HEK293 (cell line): ENCODE measurements around the gene KSR1.

Experiments used
- IKZF3 ChIP-seq: fragments of 450-650 bp; IDR thresholded peaks from 2 replicates; pipeline ENCODE4 v1.5.0; 2018; ENCODE audit warnings: missing biosample characterization, mild to moderate bottlenecking, missing genetic modification characterization, moderate library complexity
- KLF10 ChIP-seq: fragments of 450-650 bp; IDR thresholded peaks from 2 replicates; pipeline ENCODE4 v1.5.1; 2018; ENCODE audit warnings: missing biosample characterization, mild to moderate bottlenecking, missing genetic modification characterization
- OVOL3 ChIP-seq: fragments of 450-650 bp; formaldehyde crosslinking; IDR thresholded peaks from 2 replicates; pipeline ENCODE4 v1.5.1; 2016; ENCODE audit warnings: missing biosample characterization, missing genetic modification characterization
- RBAK ChIP-seq: fragments of 450-650 bp; formaldehyde crosslinking; IDR thresholded peaks from 2 replicates; pipeline ENCODE4 v1.5.1; 2016; ENCODE audit warnings: missing biosample characterization, missing genetic modification characterization
- ZEB2 ChIP-seq: fragments of 450-650 bp; formaldehyde crosslinking; IDR thresholded peaks from 2 replicates; pipeline ENCODE4 v1.5.1; 2016; ENCODE audit warnings: missing biosample characterization, missing genetic modification characterization
- ZNF19 ChIP-seq: fragments of 450-650 bp; formaldehyde crosslinking; IDR thresholded peaks from 2 replicates; pipeline ENCODE4; 2016; ENCODE audit warnings: missing biosample characterization, missing genetic modification characterization, low read depth
- ZNF248 ChIP-seq: fragments of 450-650 bp; formaldehyde crosslinking; IDR thresholded peaks from 2 replicates; pipeline ENCODE4 v1.5.1; 2017; ENCODE audit warnings: missing biosample characterization, missing genetic modification characterization
- ZNF292 ChIP-seq: fragments of 450-650 bp; formaldehyde crosslinking; IDR thresholded peaks from 2 replicates; pipeline ENCODE4 v1.5.1; 2016; ENCODE audit warnings: low read depth, missing biosample characterization, missing genetic modification characterization, borderline replicate concordance
- ZNF404 ChIP-seq: fragments of 450-650 bp; formaldehyde crosslinking; IDR thresholded peaks from 2 replicates; pipeline ENCODE4 v1.5.1; 2017; ENCODE audit warnings: missing biosample characterization, missing genetic modification characterization
- ZNF518A ChIP-seq: fragments of 450-650 bp; formaldehyde crosslinking; conservative IDR thresholded peaks from 2 replicates; pipeline ENCODE4 v1.5.1; 2016; ENCODE audit warnings: low read depth, missing biosample characterization, missing genetic modification characterization
- ZNF529 ChIP-seq: fragments of 450-650 bp; formaldehyde crosslinking; IDR thresholded peaks from 2 replicates; pipeline ENCODE4 v1.5.1; 2017; ENCODE audit warnings: missing genetic modification characterization, missing biosample characterization; ENCODE audit not compliant: insufficient replicate concordance
- ZNF558 ChIP-seq: fragments of 450-650 bp; formaldehyde crosslinking; IDR thresholded peaks from 2 replicates; pipeline ENCODE4 v1.5.1; 2016; ENCODE audit warnings: missing biosample characterization, missing genetic modification characterization
- ZNF600 ChIP-seq: fragments of 450-650 bp; formaldehyde crosslinking; IDR thresholded peaks from 2 replicates; pipeline ENCODE4 v1.5.1; 2016; ENCODE audit warnings: missing biosample characterization, missing genetic modification characterization
- ZNF624 ChIP-seq: fragments of 450-650 bp; formaldehyde crosslinking; IDR thresholded peaks from 2 replicates; pipeline ENCODE4 v1.5.1; 2017; ENCODE audit warnings: missing biosample characterization, missing genetic modification characterization
- ZNF629 ChIP-seq: fragments of 450-650 bp; formaldehyde crosslinking; IDR thresholded peaks from 2 replicates; pipeline ENCODE4 v1.5.1; 2017; ENCODE audit warnings: missing biosample characterization, missing genetic modification characterization
- ZNF660 ChIP-seq: fragments of 450-650 bp; IDR thresholded peaks from 2 replicates; pipeline ENCODE4 v1.5.1; 2018; ENCODE audit warnings: missing biosample characterization, mild to moderate bottlenecking, missing genetic modification characterization
- ZNF670 ChIP-seq: fragments of 450-650 bp; formaldehyde crosslinking; IDR thresholded peaks from 2 replicates; pipeline ENCODE4 v1.5.1; 2016; ENCODE audit warnings: missing biosample characterization, missing genetic modification characterization, low read depth
- ZNF837 ChIP-seq: fragments of 450-650 bp; formaldehyde crosslinking; IDR thresholded peaks from 2 replicates; pipeline ENCODE4 v1.5.1; 2016; ENCODE audit warnings: missing biosample characterization, missing genetic modification characterization
- ZNF843 ChIP-seq: fragments of 450-650 bp; formaldehyde crosslinking; IDR thresholded peaks from 2 replicates; pipeline ENCODE4 v1.5.1; 2016; ENCODE audit warnings: missing biosample characterization, missing genetic modification characterization
- TF ChIP-seq, protein P1 (sequence below): fragments of 450-650 bp; formaldehyde crosslinking; IDR thresholded peaks from 2 replicates; pipeline ENCODE4 v1.5.1; 2016; ENCODE audit warnings: missing biosample characterization, missing genetic modification characterization, borderline replicate concordance
- TF ChIP-seq, protein P2 (sequence below): fragments of 450-650 bp; formaldehyde crosslinking; IDR thresholded peaks from 2 replicates; pipeline ENCODE4 v1.5.1; 2016; ENCODE audit warnings: missing biosample characterization, missing genetic modification characterization
- TF ChIP-seq, protein P3 (sequence below): fragments of 450-650 bp; formaldehyde crosslinking; IDR thresholded peaks from 2 replicates; pipeline ENCODE4 v1.5.1; 2016; ENCODE audit warnings: missing biosample characterization, missing genetic modification characterization, low read depth
- TF ChIP-seq, protein P4 (sequence below): fragments of 450-650 bp; formaldehyde crosslinking; IDR thresholded peaks from 2 replicates; pipeline ENCODE4 v1.5.1; 2016; ENCODE audit warnings: missing biosample characterization, missing genetic modification characterization

Gene KSR1

DNA sequence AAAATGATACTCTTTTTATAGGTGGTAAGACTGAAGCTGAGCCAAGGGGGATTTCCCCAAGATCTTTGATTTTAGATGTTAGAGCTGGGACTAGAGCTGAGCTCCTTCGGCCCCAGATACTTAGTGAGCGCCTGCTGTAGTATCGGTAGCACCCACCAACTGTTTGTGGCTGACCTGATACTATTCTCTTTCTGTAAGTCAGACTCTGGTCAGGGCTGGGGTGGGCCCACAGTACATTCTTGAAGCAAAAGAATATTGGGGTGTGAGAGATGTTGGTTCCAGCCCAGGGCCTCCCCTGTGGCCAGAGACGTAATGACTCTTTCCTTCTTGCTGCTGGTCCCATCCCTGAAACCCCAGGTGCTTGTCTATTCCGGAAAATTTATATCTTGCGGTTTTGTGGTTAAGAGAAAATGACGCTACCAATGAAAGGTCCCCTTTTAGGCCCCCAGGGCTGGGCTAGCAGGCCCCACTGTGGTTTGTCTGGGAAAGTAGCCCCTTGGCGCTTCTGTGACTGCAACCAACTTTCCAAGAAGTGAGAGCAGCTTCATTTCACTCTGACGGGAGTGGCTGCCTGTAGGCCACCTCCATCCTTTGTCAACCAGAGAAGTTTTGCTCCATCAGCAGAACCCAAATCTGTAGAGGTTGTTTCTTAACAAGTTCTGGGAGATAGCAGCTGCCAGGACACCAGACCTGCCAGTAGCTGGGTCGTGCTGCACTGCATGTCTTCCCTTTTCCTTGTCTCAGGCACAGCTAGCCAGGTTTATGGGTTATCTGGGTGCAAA is 88.3 kb downstream of the KSR1 start (continued):
- TF ChIP-seq RBAK (tag by site-specific recombination) (no peak), ZNF19 (no peak), ZNF529 (tag by site-specific recombination) (no peak), KLF10 (tag by site-specific recombination) (peak; percentile 43; the same call in 1 of the 2 replicates), ZNF518A (tag by site-specific recombination) (no peak), OVOL3 (tag by site-specific recombination) (no peak), ZNF404 (tag by site-specific recombination) (no peak), IKZF3 (tag by site-specific recombination) (peak; percentile 56; the same call in 1 of the 2 replicates), ZNF843 (no peak), ZNF837 (tag by site-specific recombination) (no peak), ZNF624 (tag by site-specific recombination) (no peak), ZEB2 (peak; percentile 42; the same call in 1 of the 2 replicates), ZNF600 (peak; percentile 50; the same call in 1 of the 2 replicates), ZNF558 (tag by site-specific recombination) (no peak), ZNF248 (tag by site-specific recombination) (no peak), ZNF292 (tag by site-specific recombination) (no peak), ZNF660 (tag by site-specific recombination) (peak; percentile 17; the same call in 1 of the 2 replicates), ZNF629 (tag by site-specific recombination) (peak; percentile 72), ZNF670 (no peak)
- TF ChIP-seq, protein P1, sequence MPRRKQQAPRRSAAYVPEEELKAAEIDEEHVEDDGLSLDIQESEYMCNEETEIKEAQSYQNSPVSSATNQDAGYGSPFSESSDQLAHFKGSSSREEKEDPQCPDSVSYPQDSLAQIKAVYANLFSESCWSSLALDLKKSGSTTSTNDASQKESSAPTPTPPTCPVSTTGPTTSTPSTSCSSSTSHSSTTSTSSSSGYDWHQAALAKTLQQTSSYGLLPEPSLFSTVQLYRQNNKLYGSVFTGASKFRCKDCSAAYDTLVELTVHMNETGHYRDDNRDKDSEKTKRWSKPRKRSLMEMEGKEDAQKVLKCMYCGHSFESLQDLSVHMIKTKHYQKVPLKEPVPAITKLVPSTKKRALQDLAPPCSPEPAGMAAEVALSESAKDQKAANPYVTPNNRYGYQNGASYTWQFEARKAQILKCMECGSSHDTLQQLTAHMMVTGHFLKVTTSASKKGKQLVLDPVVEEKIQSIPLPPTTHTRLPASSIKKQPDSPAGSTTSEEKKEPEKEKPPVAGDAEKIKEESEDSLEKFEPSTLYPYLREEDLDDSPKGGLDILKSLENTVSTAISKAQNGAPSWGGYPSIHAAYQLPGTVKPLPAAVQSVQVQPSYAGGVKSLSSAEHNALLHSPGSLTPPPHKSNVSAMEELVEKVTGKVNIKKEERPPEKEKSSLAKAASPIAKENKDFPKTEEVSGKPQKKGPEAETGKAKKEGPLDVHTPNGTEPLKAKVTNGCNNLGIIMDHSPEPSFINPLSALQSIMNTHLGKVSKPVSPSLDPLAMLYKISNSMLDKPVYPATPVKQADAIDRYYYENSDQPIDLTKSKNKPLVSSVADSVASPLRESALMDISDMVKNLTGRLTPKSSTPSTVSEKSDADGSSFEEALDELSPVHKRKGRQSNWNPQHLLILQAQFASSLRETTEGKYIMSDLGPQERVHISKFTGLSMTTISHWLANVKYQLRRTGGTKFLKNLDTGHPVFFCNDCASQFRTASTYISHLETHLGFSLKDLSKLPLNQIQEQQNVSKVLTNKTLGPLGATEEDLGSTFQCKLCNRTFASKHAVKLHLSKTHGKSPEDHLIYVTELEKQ, result no peak
- TF ChIP-seq, protein P2, sequence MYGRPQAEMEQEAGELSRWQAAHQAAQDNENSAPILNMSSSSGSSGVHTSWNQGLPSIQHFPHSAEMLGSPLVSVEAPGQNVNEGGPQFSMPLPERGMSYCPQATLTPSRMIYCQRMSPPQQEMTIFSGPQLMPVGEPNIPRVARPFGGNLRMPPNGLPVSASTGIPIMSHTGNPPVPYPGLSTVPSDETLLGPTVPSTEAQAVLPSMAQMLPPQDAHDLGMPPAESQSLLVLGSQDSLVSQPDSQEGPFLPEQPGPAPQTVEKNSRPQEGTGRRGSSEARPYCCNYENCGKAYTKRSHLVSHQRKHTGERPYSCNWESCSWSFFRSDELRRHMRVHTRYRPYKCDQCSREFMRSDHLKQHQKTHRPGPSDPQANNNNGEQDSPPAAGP (tag by site-specific recombination), result no peak
- TF ChIP-seq, protein P3, sequence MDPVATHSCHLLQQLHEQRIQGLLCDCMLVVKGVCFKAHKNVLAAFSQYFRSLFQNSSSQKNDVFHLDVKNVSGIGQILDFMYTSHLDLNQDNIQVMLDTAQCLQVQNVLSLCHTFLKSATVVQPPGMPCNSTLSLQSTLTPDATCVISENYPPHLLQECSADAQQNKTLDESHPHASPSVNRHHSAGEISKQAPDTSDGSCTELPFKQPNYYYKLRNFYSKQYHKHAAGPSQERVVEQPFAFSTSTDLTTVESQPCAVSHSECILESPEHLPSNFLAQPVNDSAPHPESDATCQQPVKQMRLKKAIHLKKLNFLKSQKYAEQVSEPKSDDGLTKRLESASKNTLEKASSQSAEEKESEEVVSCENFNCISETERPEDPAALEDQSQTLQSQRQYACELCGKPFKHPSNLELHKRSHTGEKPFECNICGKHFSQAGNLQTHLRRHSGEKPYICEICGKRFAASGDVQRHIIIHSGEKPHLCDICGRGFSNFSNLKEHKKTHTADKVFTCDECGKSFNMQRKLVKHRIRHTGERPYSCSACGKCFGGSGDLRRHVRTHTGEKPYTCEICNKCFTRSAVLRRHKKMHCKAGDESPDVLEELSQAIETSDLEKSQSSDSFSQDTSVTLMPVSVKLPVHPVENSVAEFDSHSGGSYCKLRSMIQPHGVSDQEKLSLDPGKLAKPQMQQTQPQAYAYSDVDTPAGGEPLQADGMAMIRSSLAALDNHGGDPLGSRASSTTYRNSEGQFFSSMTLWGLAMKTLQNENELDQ (tag by site-specific recombination), result no peak
- TF ChIP-seq, protein P4, sequence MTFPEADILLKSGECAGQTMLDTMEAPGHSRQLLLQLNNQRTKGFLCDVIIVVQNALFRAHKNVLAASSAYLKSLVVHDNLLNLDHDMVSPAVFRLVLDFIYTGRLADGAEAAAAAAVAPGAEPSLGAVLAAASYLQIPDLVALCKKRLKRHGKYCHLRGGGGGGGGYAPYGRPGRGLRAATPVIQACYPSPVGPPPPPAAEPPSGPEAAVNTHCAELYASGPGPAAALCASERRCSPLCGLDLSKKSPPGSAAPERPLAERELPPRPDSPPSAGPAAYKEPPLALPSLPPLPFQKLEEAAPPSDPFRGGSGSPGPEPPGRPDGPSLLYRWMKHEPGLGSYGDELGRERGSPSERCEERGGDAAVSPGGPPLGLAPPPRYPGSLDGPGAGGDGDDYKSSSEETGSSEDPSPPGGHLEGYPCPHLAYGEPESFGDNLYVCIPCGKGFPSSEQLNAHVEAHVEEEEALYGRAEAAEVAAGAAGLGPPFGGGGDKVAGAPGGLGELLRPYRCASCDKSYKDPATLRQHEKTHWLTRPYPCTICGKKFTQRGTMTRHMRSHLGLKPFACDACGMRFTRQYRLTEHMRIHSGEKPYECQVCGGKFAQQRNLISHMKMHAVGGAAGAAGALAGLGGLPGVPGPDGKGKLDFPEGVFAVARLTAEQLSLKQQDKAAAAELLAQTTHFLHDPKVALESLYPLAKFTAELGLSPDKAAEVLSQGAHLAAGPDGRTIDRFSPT, result no peak
